Measurements from ENCODE around the gene PPIB. TPM values are rescaled to one million over a fixed set of nuclear protein-coding genes. Genes with fewer than 3 reads are reported as not detected.

The PPIB gene
- total RNA-seq, 1 experiment from 2014 or later = 453 TPM

GRCh38 chr15:64131547-64131946 is 31.3 kb downstream of the PPIB start:
- ChIA-PET CTCF (no interaction called here), POLR2A (no interaction called here), RAD21 (ENCODE audit: low non-redundant PET in 1 of 2, low total read pairs in 2 of 2, uncharacterized antibody in 2 of 2, unreplicated experiment in 2 of 2) (no interaction called here)
- intact Hi-C loops (cut with micrococcal nuclease) = no loop called here
- ATAC-seq (no peak), DNase-seq (ENCODE audit: low read depth, low spot score) (no peak)
- no peaks in the 10 kb centered on the region for H3K79me2 ChIP-seq (ENCODE audit: insufficient read depth, low read length)
- peaks cover 54% of the 10 kb centered on the region in 2 experiments for H3K36me3 ChIP-seq (ENCODE audit: control insufficient read depth in 1 of 2, insufficient read depth in 2 of 2, low read length in 2 of 2)
- TF ChIP-seq REST (IDR thresholded peaks at IDR 0.05; ENCODE audit: low read depth) (no peak), SIN3A (IDR thresholded peaks at IDR 0.05; ENCODE audit: low read depth) (no peak), ATF3 (IDR thresholded peaks at IDR 0.05) (no peak), ZBTB33 (IDR thresholded peaks at IDR 0.05; ENCODE audit: extremely low read depth, insufficient replicate concordance, low read length) (no peak), CEBPB (IDR thresholded peaks at IDR 0.05; ENCODE audit: low read depth) (no peak), MAX (IDR thresholded peaks at IDR 0.05) (no peak), ZFX (IDR thresholded peaks at IDR 0.05) (no peak), EGR1 (IDR thresholded peaks at IDR 0.05; ENCODE audit: low read depth) (no peak), POLR2A (IDR thresholded peaks at IDR 0.05; ENCODE audit: borderline replicate concordance, extremely low read depth, insufficient read depth, insufficient read length) (no peak), RAD21 (IDR thresholded peaks at IDR 0.05; ENCODE audit: low read depth) (no peak), FOSL1 (IDR thresholded peaks at IDR 0.05; ENCODE audit: low read depth) (no peak), POLR2AphosphoS5 (IDR thresholded peaks at IDR 0.05; ENCODE audit: low read depth, low read length) (no peak), YY1 (IDR thresholded peaks at IDR 0.05; ENCODE audit: extremely low read depth, insufficient replicate concordance, low read depth, low read length) (no peak)
- H3K9me2 ChIP-seq (ENCODE audit: insufficient read depth) = no peaks in the 10 kb centered on the region
- no peak overlapping the region for H3K4me2 ChIP-seq (ENCODE audit: low read length)
- H3K4me3 ChIP-seq (replicated peaks in 1 of 2; ENCODE audit: low read depth in 1 of 2, low read length in 2 of 2) = no peak overlapping the region
- H2AFZ ChIP-seq (ENCODE audit: low read depth, low read length, poor library complexity, severe bottlenecking) = no peak overlapping the region
- no peaks in the 10 kb centered on the region for H3K9me3 ChIP-seq (ENCODE audit: control insufficient read depth in 1 of 2, insufficient read depth in 1 of 2, low read depth in 1 of 2, low read length in 2 of 2)
- no peaks in the 10 kb centered on the region for H4K20me1 ChIP-seq (ENCODE audit: insufficient read depth)
- no TSS peak for BruUV-seq (replicated peaks)
- H3K9ac ChIP-seq (ENCODE audit: low read length) = no peak overlapping the region
- H3K27me3 ChIP-seq (ENCODE audit: insufficient read depth, low read length) = no peaks in the 10 kb centered on the region
- no peak overlapping the region for H3K27ac ChIP-seq (ENCODE audit: low read depth, low read length)
- no peaks in the 10 kb centered on the region for H3K4me1 ChIP-seq (ENCODE audit: control insufficient read depth in 1 of 2, insufficient read depth in 2 of 2, low read length in 2 of 2)
